ENCODE measurements around the gene CRYBG1. TPM values are rescaled to one million over a fixed set of nuclear protein-coding genes. Genes with fewer than 3 reads are reported as not detected.

The CRYBG1 gene
- total RNA-seq, 1 experiment from 2014 or later = 5.7 TPM

DNA sequence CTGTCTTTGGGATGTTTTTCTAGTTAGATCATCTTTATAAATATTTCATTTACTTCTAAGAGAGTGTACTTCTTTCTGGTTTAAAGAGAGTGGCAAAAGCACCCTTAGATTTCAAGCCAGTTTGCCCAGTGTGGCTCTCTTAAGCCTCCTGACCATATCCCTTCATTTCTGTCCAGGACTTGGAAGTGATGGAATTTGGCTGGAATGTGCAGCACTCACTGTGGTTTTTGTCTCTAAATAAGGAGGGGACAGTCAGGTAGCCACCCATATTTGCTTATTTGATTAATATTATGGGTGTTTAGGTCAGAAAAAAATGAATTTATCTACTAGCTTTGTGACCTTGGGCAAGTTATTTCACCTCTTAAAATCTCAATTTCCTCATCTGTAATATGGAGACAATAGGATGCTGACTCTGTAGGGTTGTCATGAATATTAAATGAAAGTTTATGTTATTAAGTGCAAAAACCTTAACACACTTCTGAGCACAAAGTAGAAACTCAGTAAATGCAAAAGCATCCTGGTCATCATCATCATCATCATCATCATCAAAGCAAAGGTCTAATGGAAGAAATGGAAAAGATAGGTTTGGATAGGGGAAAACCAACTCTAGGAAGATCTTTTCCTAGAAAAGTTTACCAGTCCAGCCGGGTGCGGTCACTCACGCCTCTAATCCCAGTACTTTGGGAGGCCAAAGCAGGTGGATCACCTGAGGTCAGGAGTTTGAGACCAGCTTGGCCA lies 3.1 kb downstream of the CRYBG1 start:
- no CpG with 5 or more reads among the region's 3 CpGs for WGBS (ENCODE audit: extremely low coverage, insufficient read length, low lambda C conversion rate)
- Histone ChIP-seq H4K5ac (ENCODE audit: insufficient read length, low read depth, low read length) (no peak overlapping the region), H3K27me3 (ENCODE audit: insufficient read depth, low read length) (no peaks in the 10 kb centered on the region; the same call in 1 of the 2 replicates), H3K79me1 (ENCODE audit: insufficient read depth, low read depth, low read length, poor library complexity, severe bottlenecking) (no peaks in the 10 kb centered on the region), H3K23ac (ENCODE audit: insufficient read length, low read depth, low read length) (no peak overlapping the region), H3K18ac (ENCODE audit: insufficient read length, low read depth, low read length) (no peak overlapping the region), H3K4me2 (ENCODE audit: insufficient read depth, insufficient read length, low read length) (no peak overlapping the region), H3K4me1 (ENCODE audit: insufficient read depth, low read length) (no peaks in the 10 kb centered on the region; the same call in 1 of the 2 replicates), H3K56ac (ENCODE audit: insufficient read length, low read depth, low read length) (no peak overlapping the region), H3K9me3 (ENCODE audit: control insufficient read depth, low read depth, low read length) (no peaks in the 10 kb centered on the region), H2BK15ac (ENCODE audit: low read depth, low read length) (no peak overlapping the region), H3T11ph (ENCODE audit: low read length) (no peak overlapping the region), H2AK5ac (ENCODE audit: insufficient read length, low read length) (no peak overlapping the region), H3K79me2 (ENCODE audit: insufficient read depth, low read length) (no peaks in the 10 kb centered on the region), H3K4ac (ENCODE audit: low read depth, low read length) (no peak overlapping the region), H2AFZ (ENCODE audit: low read length) (no peak overlapping the region), H4K8ac (replicated peaks; ENCODE audit: insufficient read length, low read depth, low read length) (no peak overlapping the region), H3K14ac (ENCODE audit: insufficient read depth, low read length) (no peak overlapping the region), H2BK12ac (ENCODE audit: insufficient read length, low read depth, low read length) (no peak overlapping the region), H3K27ac (ENCODE audit: insufficient read length, low read depth, low read length) (no peak overlapping the region), H4K20me1 (ENCODE audit: control insufficient read depth, insufficient read depth, insufficient read length) (no peaks in the 10 kb centered on the region), H2BK120ac (ENCODE audit: low read depth, low read length, poor library complexity, severe bottlenecking) (no peak overlapping the region), H3K9ac (ENCODE audit: extremely low read depth, insufficient read length, low read length) (no peak overlapping the region), H4K91ac (ENCODE audit: insufficient read length, low read depth, low read length) (no peak overlapping the region), H2BK5ac (ENCODE audit: insufficient read length, low read length) (no peak overlapping the region), H2BK20ac (ENCODE audit: low read depth, low read length, poor library complexity, severe bottlenecking) (no peak overlapping the region), H3K23me2 (ENCODE audit: insufficient read length, low read depth, low read length, poor library complexity, severe bottlenecking) (peaks cover 8% of the 10 kb centered on the region)
- DNase-seq = no peak
- Mint-ChIP-seq H3K36me3 (ENCODE audit: insufficient read depth in 1 of 3, low read depth in 3 of 3) (peaks cover 0 to 2% (median 0%) of the 10 kb centered on the region in 3 experiments; a peak in 1 of 7 replicates), H3K9me3 (no peaks in the 10 kb centered on the region; a peak in 1 of 5 replicates), H3K27me3 (ENCODE audit: low read depth) (peaks cover 17% of the 10 kb centered on the region), H3K27ac (no peak overlapping the region), H3K4me1 (peaks cover 6 to 7% of the 10 kb centered on the region in 2 experiments), H3K4me3 (no peak overlapping the region)
- TF ChIP-seq, protein P1, sequence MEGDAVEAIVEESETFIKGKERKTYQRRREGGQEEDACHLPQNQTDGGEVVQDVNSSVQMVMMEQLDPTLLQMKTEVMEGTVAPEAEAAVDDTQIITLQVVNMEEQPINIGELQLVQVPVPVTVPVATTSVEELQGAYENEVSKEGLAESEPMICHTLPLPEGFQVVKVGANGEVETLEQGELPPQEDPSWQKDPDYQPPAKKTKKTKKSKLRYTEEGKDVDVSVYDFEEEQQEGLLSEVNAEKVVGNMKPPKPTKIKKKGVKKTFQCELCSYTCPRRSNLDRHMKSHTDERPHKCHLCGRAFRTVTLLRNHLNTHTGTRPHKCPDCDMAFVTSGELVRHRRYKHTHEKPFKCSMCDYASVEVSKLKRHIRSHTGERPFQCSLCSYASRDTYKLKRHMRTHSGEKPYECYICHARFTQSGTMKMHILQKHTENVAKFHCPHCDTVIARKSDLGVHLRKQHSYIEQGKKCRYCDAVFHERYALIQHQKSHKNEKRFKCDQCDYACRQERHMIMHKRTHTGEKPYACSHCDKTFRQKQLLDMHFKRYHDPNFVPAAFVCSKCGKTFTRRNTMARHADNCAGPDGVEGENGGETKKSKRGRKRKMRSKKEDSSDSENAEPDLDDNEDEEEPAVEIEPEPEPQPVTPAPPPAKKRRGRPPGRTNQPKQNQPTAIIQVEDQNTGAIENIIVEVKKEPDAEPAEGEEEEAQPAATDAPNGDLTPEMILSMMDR (conservative IDR thresholded peaks at IDR 0.05) = no peak
